ENCODE data around the gene KLC4.
"Not testable (repeated sequence)": the region's sequence is repeated elsewhere in the genome, so short reads cannot be mapped to it uniquely, and the experiment has no call there.

The KLC4 gene

DNA sequence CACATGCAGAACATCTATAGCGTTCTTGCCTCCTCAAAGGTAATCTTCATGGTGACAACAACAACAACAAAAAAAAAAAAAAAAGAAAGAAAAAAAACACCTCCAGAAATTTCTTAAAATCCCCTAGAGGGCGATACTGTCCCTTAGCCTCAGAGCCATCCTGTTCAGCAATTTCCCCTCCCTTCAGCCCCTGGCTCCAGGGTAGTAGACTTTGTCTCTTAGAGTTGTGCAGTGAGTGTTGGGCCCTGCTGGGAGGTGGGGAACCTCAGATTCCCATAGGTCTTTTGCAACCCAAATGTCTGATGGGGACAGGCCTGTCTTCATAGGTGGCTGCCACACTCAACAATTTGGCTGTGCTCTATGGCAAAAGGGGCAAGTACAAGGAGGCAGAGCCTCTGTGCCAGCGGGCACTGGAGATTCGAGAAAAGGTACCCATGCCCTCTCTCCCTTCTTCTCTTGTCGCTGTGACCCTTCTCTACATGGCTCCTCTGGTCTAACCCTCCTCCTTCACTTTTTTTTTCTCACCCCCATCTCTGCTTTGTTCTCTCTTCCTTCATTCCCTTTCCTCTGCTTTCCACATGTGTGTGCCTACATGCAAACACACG, 10.7 kb downstream of the KLC4 start:
- DNase-seq (ENCODE audit: low spot score): no peak

DNA sequence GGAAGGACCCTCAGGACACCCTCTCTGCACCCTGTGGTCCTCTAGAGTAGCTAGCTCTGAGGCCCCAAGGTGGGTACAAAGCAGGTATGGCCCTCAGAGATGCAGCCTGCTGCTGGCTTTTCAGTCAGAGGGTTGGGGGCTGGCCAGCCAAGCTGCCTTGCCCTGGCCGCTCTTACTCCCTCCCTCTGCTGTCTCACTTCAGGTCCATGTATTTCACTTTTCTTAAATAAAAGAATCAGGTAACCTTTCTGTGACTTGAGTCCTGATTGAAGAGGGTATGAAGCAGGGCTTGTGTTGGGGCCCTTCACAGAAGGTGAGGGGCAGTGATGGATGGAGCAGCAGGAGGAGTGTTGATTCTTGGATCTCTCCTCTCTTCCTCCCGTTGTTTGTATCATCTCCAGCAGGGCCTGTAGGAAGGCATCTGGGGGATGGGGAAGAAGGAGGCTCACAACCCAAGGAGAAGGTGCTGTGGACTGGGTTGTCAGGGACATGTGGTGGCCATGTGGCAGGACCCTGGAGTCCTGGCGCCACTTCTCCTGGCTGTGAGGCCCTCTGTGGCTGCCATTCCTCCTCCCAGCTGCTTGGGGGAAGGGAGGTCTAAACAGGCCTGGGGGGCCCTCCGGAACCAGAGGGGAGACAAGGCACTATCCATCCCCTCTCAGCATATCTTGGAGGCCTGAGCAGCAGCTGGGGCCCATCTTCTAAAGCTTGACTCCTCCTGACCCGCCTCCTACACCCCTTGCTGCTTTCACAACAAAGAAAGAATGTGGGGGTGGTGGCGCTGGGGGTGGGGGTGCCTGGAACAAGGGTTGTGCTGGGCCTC, 15.6 kb downstream of the KLC4 start:
- DNase-seq (ENCODE audit: low spot score): no peak

DNA sequence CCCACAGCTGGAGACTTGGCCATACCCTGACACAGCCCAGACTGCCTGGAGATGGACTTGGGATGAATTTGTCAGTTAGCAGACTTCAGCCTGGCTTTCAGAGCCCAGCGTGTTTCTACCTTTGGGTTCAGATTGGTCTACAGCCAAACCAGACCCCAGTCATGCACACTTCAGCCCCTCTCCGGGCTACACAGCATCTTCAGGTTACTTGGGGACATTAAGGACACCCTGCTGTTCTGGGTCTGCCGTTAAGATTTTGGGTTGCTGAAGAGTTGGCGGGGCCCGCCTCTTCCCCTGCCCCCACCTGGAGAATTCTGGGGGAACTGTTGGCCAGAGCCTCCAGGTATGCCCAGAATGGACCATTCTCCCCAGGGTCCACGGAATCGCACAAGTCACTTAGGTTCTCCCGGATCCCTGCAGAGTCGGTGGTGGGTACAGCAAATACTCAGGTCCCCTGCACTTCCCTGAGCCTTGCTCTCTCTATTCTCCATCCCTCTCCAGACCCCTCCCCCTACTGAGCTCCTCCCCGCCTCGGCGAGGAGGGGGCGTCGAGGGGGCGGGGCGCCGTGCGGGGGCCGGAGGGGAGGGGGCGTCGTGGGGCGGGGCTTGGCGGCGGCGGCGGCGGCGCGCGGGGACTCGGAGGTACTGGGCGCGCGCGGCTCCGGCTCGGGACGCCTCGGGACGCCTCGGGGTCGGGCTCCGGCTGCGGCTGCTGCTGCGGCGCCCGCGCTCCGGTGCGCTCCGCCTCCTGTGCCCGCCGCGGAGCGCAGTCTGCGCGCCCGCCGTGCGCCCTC, 16.4 kb downstream of the KLC4 start, which contains the start of gene PTK7:
Gene PTK7, plus strand, starts transcription at position 645 of the 794 bp plus-strand sequence. CDS start 175 bp downstream, outside the sequence.
- DNase-seq (ENCODE audit: low spot score): no peak

DNA sequence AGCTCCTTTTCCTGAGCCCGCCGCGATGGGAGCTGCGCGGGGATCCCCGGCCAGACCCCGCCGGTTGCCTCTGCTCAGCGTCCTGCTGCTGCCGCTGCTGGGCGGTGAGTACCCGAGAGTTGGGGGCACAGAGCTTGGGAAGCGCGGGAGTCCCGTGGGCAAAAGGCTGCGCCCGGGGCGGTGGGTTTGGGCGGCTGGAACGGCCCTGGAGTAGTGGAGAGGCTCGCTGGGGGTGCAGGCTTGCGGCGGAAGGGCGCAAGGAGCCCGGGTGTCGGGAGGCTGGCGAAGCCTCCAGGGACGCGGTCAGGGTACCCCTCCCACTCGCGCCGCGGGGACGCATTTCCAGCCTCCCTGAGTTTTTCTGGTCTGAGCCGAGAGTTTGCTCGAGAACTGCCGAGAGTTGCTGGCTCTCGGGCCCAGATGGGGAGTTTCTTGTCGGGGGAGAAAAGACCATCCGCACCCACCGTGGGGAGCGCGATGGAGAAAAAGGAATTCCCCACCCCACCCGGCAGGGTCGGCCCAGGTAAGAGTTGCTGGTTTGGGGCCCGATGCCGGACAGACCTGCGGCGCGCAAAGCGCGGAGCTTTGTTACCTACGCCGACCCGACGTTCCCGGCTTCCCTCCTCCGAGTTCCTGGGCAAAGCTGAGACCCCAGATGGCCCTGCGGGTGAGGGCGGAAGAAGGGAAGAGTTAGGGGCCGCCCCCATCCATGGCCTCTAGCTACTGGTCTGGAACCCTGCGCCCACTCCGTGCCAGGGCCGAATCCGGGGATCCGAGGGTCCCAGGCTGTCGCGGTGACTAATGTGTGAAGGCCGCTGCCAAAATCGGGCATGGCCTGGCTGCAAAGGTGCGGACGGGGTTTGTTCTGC, 17.3 kb downstream of the KLC4 start:
- DNase-seq (ENCODE audit: low spot score): no peak

DNA sequence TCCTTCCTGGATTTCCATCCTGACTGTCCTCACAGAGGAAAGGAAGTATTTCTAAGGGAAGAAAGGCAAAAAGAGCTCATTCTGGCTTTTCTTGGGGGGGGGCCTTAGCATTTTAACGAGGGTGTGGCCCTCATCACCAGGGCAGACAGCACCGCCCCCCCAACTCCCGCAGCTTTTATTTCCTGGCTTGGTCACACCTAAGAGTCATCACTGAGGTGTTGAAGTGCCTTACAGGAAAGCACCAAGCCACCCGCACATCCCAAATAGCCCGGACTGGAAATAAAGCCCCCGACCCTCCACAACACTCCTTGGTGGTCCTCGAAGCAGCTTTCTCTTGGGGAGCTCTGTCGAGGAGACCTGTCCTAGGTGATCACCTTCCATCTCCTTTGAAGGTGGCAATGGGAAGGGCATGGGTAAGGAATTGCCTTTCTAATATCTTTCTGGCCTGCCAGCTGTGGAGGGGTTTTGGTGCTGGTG, 17.9 kb downstream of the KLC4 start:
- no peak for DNase-seq (ENCODE audit: low spot score)

DNA sequence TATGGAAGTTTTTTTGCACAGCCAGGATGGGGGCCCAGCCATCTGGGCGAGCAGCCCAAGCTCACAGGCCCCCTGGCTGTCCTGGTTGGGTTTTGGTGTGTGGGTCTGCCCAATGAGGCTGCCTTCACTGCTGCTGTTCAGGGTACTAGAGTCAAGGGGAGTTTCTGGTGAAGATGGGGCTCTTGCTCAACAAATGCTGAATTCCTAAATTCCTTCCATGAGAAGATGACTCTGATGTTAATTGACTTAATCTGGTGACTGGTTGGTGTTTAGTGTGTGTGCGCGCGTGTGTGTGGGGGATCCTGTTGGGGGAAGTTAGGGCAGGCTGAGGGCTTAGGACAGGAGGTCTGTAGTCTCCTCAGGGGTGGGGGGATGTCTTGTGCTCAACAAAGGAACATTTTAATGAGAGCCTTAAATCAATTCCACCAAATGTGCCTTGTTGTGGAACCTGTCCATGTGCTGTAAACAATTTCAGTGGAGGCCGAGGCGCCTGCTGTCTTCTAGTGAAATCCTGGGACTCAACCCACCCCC, 18.6 kb downstream of the KLC4 start:
- no peak for DNase-seq (ENCODE audit: low spot score)

DNA sequence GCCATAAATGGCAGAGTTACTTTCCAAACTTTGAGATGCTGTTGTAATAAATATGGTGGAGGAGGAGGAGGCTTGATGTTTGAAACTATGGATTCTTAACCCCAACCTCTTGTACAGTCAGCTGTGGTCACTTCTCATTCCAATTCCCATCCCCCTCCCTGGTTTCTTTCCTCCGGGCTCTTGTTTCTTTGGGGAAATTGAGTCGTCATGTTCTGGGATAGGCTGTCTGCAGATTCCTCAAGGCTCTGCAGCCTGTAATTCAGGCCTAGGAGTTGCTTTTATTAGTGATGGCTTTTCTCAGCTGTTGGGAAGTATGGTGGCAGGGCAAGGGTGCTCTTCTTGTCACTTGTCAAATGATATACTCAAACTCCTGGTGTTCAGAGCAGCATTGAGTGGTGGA, 19.3 kb downstream of the KLC4 start:
- DNase-seq (ENCODE audit: low spot score): no peak

DNA sequence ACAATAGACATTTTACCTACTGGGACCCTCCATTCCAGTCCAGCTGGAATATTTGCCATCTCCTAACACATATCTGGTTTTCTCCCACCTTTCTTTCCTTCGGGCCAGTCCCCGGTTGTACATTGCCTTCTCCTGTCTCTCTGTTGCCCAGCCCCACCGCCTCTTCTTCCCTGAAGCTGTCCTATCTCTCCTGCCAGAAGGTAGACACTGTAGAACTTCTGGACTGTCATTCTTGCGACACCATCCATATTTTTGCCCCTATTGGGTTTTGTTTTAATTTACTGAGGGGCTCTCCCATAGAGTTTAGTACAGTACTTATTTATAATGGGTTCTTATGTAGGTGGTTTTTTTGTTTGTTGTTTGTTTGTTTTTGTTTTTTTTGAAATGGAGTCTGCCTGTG, 21.6 kb downstream of the KLC4 start:
- no peak for DNase-seq (ENCODE audit: low spot score)

DNA sequence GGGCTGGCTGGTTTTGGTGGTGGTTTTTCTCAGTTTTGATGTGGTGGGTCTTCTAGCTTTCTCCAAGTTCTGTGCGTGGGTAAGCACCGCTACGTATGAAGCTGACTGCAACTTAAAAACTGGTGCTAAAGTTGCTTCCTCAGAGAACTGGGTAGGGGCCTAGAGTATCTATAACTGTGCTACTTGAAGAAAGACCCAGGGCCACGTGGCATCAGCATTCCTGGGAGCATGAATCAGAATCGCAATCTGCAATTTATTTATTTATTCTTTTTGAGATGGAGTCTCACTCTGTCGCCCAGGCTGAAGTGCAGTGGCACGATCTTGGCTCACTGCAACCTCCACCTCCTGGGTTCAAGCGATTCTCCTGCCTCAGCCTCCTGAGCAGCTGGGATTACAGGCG, 22.5 kb downstream of the KLC4 start:
- not testable (repeated sequence) for DNase-seq (ENCODE audit: low spot score)

DNA sequence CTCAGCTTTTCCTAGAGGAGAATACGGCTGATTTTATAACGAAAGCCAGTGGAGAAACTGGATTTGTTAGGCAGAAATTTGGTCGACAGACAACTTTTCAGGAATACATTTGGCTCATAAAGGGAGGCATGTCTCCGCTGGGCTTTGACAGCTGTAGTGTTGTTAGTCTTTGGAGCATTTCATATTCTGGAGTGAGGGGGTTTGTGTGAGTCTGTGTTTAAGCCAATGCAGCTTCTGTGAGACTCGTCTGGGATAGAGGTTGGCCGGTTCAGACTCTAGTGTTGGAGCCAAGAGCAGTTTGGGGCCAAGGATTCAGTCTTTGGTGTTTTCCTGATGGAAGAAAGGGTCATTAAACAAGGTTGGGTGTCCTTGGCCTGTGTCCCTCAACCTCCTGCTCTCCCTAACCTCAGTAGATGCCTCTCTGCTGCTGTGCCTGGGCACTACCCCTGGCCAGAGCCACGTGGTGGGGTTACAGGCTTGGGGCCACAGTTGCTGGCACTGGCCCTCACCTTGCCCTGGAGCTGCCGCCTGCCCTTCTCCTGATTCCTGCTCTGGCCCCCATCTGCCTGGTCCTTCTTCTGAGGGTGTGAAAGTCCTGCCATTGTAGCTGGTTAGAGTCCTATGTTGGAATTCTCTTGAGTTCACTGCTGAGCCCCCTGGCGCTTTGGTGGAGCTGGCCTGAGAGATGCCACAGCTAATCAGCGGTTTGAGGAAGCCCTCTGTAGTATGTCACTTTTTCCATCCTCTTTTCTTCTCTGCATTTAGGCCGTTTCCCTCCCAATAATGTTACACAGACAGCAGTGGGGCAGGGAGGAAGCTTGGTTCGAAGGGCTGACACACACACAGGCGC, 23.6 kb downstream of the KLC4 start:
- DNase-seq (ENCODE audit: low spot score): no peak

DNA sequence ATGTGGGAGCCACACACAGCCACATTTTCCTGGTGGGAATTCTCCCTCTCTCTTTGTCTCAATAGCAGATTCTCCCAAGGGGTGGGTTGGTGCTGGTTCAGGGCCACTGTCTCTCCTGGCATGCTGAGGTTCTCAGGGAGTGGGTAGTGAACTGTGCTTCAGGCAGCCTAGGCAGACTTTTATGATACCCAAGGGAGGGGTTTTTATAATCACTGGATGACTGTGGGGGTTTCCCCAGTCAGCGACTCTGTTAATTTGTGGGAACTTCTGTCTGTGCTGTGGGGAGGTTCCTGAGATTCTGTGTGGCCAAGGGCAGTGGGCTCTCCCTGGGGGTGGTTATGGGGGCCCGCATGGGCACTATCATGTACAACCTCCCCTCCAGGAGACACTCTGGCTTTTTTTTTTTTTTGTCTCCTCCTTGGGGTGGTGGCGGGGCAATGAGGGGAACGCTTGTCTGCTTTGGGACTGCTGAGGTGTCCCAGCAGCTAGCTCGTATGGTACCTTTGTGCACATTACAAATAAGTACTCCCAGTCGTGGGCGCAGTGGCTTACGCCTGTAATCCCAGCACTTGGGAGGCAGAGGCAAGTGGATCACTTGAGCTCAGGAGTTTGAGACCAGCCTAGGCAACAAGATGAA, 26.7 kb downstream of the KLC4 start:
- no peak for DNase-seq (ENCODE audit: low spot score)

DNA sequence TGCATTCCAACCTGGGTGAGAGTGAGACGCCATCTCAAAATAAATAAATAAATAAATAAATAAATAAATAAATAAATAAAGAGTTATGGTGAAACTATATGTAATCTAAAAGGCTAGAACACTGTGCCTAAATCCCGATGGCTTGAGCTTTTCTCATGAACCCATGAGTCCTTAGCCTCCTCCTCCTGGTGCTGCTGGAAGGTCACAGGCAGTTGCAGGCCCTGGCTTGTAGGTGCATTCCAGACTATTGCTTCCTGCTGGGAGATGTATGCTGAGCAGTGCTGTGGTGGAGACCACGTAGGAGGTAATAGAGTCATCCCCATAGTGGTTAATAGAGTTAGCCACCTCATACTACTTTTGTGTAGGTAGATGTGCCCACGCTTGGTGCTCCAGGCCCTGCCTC, 29.2 kb downstream of the KLC4 start:
- no peak for DNase-seq (ENCODE audit: low spot score)

DNA sequence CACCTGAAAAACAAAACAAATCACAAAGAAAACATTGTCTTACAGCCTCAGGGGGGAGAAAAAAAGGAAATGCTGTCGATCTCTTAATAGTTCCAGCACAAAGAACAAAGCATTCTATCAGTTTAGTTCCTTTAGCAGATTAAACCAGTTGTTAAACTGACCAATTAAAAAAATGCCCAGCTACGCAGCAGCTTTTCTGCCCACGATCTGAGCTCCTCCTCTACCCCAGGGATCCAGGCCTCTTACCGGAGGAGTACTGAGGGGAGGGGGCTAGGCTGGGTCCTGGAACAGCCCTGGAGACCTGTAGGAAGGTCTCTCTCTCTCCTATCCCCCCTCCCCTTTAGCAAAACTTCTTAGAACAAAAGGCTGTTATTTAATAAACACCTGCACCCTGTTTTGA, 30.0 kb downstream of the KLC4 start:
- DNase-seq (ENCODE audit: low spot score): no peak

DNA sequence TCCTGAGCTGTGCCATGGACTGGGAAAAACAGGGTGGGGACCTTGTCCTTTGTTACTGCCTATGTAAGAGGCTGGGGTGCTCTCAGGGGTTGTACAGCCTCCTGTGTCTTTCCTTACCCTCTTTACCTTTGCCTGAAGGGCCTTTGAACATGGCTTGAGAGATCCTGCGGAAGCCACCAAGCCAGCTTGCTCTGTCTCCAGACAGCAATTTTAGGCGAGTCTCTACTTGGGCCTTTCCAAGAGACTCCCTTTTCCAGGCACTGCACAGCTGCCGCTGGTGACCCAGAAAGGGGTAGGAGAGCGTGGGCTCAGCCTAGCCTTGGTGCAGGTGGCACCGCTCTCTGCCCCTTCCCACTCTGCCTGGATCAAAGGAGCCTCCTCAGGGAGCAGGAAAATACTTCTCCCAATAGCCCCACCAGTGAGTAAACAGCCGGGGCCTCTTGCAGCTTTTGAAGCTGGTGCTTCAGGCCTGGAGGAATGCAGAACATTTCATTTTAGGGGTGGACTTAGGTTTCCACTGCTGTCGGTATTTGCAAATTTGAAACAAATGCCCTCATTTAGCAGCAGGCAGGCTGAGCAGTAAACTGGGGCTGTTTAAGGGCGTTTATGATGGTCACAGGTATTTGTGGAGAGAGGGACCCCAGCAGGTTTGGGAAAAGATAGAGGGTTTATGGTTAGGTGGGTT, 30.6 kb downstream of the KLC4 start:
- DNase-seq (ENCODE audit: low spot score): no peak

DNA sequence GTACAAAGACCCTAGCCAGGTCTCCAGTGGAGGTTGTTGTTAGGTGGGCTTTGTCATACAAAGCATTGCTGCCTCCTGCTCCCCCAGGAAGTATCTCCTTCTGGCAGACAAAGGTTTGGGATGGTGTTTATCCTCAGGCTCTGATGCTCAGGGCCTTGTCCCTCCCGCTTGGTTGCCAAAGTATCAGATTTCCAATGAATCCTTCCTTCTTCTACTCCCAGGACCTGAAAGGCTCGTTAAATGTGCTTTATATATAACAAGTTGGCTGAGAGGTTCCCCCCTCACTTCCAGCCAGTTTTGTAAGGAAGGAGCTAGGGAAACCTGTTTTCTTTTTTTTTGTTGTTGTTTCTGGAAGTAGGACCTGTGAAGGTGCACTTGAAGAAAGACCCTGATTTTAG, 31.1 kb downstream of the KLC4 start:
- no peak for DNase-seq (ENCODE audit: low spot score)

DNA sequence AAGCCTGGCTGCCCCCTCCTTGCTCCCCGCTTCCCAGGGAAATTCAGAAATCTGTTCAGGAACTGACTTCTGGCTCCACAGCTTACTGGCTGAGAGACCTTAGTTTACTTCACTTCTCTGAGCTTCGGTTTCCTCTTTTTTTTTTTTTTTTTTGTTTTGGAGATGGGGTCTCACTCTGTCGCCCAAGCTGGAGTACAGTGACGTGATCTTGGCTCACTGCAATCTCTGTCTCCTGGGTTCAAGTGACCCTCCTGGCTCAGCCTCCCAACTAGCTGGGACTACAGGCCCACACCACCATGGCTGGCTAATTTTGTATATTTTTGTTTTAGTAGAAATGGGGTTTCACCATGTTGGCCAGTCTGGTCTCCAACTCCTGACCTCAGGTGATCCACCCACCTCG, 31.6 kb downstream of the KLC4 start:
- no peak for DNase-seq (ENCODE audit: low spot score)

DNA sequence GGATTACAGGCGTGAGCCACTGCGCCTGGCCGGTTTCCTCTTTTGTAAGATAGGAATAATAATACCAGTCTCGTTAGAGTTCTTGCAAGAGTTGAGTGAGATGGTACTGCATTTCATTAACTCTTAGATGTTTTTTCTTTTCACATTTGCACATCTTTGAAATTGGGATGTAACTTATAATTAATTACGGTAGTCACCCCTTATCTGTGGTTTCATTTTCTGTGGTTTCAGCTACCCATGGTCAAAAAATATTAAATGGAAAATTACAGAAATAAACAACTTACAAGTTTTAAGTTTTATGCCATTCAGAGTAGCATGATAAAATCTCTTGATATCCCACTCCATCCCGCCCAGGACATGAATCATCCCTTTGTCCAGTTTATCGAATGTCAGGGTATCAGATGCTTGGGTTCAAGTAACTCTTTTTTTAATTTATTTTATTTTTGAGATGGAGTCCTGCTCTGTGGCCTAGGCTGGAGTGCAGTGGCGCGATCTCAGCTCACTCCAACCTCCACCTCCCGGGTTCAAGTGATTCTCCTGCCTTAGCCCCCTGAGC, 32.1 kb downstream of the KLC4 start:
- no peak for DNase-seq (ENCODE audit: low spot score)

DNA sequence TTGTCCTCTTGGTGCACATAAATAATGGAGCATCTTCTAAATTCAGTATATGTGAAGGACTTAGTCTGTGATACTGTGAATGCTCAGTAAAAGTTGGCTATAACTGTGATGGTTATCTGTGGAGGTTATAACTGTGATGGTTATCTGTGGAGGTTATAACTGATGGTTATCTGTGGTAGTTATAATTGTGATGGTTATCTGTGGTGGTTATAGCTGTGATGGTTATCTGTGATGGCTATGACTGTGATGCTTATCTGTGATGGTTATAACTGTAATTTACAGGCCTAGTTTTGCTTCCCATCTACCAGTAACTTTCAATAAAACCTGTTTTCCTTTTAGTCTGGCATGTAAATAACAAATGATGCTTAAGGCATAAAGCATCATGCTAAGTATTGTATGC, 33.2 kb downstream of the KLC4 start:
- DNase-seq (ENCODE audit: low spot score): no peak
